Measurements from ENCODE around the gene DYSF.

GRCh38 chr2:71557321-71557720 is 104.0 kb downstream of the DYSF start:
- TF ChIP-seq MAX (IDR thresholded peaks at IDR 0.05; ENCODE audit: low read depth) (no peak), MXI1 (IDR thresholded peaks at IDR 0.05; ENCODE audit: low read depth, low read length) (no peak), CTCF (IDR thresholded peaks at IDR 0.05) (no peak), GATA2 (CRISPR knock-in tag; IDR thresholded peaks at IDR 0.05) (no peak), TAF1 (IDR thresholded peaks at IDR 0.05; ENCODE audit: borderline replicate concordance, low read depth, low read length) (no peak)
